AG09319 (cell line): Measurements from ENCODE around the gene PHC2.

Experiments
- DNase-seq: peaks from one replicate; pipeline ENCODE4 v3.0.0-alpha.2; 2010; ENCODE audit warnings: low read depth; ENCODE audit errors: extremely low read depth
- TF ChIP-seq, protein P1 (sequence below): IDR thresholded peaks from 2 replicates; pipeline ENCODE4 v1.5.1; 2011; ENCODE audit warnings: low read depth, mild to moderate bottlenecking, inconsistent platforms, low read length, moderate library complexity

PHC2 gene

GRCh38 chr1:33402206-33402605 is 28.7 kb downstream of the PHC2 start:
- no peak for DNase-seq
- TF ChIP-seq, protein P1, sequence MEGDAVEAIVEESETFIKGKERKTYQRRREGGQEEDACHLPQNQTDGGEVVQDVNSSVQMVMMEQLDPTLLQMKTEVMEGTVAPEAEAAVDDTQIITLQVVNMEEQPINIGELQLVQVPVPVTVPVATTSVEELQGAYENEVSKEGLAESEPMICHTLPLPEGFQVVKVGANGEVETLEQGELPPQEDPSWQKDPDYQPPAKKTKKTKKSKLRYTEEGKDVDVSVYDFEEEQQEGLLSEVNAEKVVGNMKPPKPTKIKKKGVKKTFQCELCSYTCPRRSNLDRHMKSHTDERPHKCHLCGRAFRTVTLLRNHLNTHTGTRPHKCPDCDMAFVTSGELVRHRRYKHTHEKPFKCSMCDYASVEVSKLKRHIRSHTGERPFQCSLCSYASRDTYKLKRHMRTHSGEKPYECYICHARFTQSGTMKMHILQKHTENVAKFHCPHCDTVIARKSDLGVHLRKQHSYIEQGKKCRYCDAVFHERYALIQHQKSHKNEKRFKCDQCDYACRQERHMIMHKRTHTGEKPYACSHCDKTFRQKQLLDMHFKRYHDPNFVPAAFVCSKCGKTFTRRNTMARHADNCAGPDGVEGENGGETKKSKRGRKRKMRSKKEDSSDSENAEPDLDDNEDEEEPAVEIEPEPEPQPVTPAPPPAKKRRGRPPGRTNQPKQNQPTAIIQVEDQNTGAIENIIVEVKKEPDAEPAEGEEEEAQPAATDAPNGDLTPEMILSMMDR, result no peak

- TF ChIP-seq, protein P1, result no peak
- DNase-seq, result no peak
Observed at GRCh38 chr1:33401471-33401870, 29.4 kb downstream of the PHC2 start.

GRCh38 chr1:33400153-33400911 is 30.6 kb downstream of the PHC2 start:
- TF ChIP-seq, protein P1, result no peak
- DNase-seq, result no peak

- no peak for DNase-seq
- TF ChIP-seq, protein P1, result no peak
Observed at GRCh38 chr1:33399375-33399774, 31.5 kb downstream of the PHC2 start.

DNA sequence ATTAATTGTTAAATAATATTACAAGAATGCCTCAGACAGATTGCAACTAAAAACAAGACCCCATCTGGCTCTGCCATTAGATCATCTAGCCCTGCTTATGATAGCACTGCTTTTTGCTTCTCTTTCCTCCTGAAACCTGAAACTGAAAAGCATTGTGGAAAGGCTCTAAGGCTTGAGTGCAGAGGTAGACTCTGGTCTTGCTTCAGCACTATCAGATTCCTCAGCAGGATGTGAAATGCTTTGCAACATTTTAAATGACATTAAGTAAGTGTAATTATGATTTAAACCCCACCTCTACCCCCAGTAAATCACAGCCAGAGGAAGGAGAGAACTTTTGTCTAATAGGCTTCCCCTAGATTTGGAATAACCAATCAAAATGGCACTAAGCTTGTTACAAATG is 32.9 kb downstream of the PHC2 start:
- TF ChIP-seq, protein P1, result no peak
- DNase-seq, result no peak

GRCh38 chr1:33397125-33397506 is 33.8 kb downstream of the PHC2 start:
- DNase-seq, result no peak
- TF ChIP-seq, protein P1, result no peak

GRCh38 chr1:33396188-33397124 is 34.4 kb downstream of the PHC2 start:
- TF ChIP-seq, protein P1, result no peak
- no peak for DNase-seq
